Skeletal muscle cell (primary cell): ENCODE results near the gene IRF2BPL.
"Not testable (repeated sequence)": the region's sequence is repeated elsewhere in the genome, so short reads cannot be mapped to it uniquely, and the experiment has no call there.

Source experiments
- DNase-seq: peaks from one replicate; pipeline ENCODE4 v3.0.0-alpha.2; 2010; ENCODE audit warnings: low read depth
- H3K4me3 ChIP-seq: 2 replicates; pipeline ENCODE4 v1.5.1; 2011; ENCODE audit warnings: low read depth, mild to moderate bottlenecking, control low read depth, low read length, moderate library complexity

The IRF2BPL gene

DNA sequence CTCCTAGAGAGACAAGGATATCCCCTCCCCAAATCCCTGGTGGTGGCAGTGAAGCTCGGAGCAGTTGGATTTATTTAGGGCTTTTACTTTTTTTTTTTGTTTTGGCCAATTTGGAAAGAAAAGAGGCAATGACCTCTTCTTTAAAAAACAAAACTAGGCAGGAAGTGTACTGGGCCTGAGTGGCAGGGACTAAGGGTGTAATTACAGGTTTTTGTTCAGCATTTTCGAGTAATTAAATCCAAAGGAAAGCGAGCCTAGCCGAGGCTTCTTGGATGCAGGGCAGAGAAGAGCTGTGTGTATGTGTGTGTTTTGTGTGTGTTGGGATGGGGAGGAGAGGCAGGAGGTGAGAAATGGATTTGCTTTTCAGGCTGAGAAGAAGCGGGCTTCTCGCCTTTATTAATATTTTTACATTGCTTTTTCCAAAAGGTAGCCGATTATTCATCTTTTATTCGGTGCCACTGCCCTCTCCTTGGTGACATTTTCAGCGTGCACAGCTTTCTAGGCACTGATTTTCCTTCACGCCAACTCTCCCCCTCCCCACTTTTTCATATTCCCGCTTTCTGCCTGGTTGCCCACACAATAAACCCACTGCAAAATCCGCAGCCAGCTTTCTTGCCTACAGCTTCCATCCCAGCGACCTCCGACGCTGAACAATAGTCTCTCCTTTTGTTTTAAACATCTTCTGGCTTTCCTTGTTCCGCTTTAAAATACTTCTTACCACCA is 8.9 kb upstream of the IRF2BPL start:
- no peak overlapping the region for H3K4me3 ChIP-seq
- DNase-seq: no peak

GRCh38 chr14:77036484-77037214 is 8.1 kb upstream of the IRF2BPL start:
- no peak overlapping the region for H3K4me3 ChIP-seq
- DNase-seq: no peak

GRCh38 chr14:77035267-77035666 is 6.8 kb upstream of the IRF2BPL start:
- no peak overlapping the region for H3K4me3 ChIP-seq
- no peak for DNase-seq

- H3K4me3 ChIP-seq: peak overlapping the region; percentile 56
- DNase-seq: no peak
Observed at GRCh38 chr14:77033622-77034589, 5.4 kb upstream of the IRF2BPL start.

- H3K4me3 ChIP-seq: peak overlapping the region; percentile 56
- DNase-seq: peak; percentile 95
Observed at GRCh38 chr14:77032844-77033621, 4.5 kb upstream of the IRF2BPL start.

DNA sequence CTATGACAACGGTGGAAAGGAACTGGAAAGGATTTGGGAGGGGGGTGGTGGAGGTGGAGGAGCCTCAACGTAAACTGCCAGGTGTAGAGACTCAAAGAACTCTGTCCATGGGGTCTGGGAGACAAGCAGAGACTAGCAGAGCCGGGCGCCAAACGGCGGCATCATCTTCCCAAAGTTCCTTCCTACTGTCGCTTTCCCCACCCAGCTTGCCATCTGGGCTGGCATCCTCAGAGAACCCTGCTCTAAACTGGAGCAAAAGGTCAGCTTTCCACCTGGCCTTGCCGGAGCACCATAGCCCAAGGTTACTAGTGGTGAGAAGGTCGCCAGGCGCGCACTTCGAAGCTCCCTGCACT is 4.0 kb upstream of the IRF2BPL start:
- no peak for DNase-seq
- H3K4me3 ChIP-seq: peak overlapping the region; percentile 56

DNA sequence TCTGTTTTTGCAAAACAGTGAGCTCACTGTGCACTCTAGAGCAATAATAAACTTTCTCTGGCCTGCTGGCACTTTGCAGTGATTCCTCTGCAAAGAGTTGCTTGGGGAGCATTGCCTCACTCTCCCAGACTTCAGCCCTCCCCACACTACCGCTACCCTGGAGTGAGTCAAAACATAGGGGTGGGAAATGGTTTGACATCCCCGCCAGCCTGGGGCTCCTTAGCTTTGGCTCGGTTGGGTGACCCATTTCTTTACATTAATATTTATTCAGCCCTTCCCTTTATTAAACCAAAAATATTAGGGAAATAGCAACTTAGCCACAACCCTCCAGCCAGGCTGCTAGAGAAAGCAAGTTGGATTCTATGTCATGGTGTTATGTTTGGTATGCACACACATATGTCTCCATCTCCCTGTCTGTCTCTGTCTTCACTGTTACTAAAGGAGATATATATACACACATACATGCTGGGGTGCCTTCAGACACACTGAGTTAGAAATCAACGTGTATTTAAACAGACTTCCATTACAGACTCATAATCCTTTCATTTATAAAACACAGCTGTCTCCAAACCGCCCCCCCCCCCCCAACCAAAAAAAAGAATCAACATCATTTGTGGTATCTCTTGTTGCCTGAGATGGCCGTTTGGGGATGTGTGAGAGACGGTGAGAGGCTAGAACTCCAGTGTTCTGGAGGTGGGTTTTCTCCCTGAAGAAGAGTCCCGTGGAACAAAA is 3.4 kb upstream of the IRF2BPL start:
- no peak overlapping the region for H3K4me3 ChIP-seq
- no peak for DNase-seq

DNA sequence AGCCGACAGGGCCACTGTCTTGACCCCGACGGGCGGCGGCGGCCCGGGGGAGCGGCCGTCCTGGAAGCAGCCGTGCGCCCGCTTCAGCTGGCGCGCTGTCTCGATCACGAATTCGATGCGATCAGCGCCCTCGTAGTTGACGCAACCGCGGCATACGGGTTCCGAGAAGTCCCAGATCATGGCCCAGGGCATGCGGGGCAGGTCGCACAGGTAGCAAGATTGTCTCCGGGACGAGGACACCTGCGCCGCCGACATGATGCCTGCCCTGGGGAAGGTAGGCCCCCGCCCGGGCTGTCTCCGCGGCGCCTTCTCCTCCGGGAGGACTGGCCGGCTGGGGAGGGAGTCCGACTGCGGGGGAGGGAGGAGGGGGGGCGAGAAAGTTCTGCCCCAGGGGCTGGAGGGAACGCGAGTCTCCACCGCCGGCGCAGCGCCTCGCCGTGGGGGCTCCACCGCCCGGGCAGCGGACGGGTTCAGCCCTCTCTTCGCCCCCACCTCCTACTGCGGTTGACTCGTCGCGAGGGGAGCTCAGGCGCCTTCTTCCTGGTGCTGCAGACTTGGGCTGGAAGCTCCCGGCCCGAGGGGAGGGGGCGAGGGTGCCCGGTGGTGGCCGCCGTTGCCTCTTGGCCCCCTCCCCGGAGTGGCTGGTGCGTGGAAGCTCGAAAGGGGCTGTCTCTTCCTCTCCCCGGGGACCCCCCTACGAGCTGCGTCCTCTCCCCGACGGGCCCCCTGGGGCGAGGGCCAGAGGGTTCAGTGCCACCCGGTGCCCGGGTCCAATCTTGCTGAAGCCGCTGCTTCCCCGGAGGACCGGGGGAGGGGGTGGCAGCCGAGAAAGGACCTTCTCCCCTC is 747 bp downstream of the IRF2BPL start:
- no peak for DNase-seq
- peak overlapping the region; percentile 87 for H3K4me3 ChIP-seq

- no peak for DNase-seq
- H3K4me3 ChIP-seq: peak overlapping the region; percentile 87
Observed at GRCh38 chr14:77026930-77027537, 1.5 kb downstream of the IRF2BPL start.

- H3K4me3 ChIP-seq: peak overlapping the region; percentile 87
- DNase-seq: no peak
Observed at GRCh38 chr14:77026166-77026929, 2.2 kb downstream of the IRF2BPL start.

GRCh38 chr14:77025744-77026165 is 2.8 kb downstream of the IRF2BPL start:
- no peak for DNase-seq
- peak overlapping the region; percentile 87 for H3K4me3 ChIP-seq

DNA sequence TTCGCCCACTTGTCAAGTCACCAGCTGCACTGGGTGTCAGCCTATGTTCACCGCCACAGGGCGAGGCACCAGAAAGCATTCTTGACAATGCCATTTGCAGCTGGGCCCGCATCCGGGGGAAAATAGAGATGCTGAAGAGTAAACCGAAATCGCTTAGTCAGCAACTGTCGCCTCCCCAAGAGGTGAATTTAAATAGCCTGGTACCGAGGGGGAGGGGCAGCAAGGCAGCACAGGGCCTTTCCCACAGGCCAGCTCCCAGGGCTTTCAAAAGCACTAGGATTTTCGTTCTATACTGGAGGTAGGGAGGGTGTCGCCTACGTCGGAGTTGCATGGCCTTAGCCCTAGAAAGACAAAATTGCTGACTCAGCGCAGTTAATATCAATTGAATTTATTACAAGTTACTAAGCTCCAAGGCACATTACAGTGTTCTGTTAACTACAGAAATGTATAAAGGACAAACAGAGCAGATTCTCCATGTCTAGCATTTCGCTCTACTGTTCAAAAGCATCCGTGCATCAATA is 4.3 kb downstream of the IRF2BPL start:
- DNase-seq: no peak
- peak overlapping the region; percentile 87 for H3K4me3 ChIP-seq

DNA sequence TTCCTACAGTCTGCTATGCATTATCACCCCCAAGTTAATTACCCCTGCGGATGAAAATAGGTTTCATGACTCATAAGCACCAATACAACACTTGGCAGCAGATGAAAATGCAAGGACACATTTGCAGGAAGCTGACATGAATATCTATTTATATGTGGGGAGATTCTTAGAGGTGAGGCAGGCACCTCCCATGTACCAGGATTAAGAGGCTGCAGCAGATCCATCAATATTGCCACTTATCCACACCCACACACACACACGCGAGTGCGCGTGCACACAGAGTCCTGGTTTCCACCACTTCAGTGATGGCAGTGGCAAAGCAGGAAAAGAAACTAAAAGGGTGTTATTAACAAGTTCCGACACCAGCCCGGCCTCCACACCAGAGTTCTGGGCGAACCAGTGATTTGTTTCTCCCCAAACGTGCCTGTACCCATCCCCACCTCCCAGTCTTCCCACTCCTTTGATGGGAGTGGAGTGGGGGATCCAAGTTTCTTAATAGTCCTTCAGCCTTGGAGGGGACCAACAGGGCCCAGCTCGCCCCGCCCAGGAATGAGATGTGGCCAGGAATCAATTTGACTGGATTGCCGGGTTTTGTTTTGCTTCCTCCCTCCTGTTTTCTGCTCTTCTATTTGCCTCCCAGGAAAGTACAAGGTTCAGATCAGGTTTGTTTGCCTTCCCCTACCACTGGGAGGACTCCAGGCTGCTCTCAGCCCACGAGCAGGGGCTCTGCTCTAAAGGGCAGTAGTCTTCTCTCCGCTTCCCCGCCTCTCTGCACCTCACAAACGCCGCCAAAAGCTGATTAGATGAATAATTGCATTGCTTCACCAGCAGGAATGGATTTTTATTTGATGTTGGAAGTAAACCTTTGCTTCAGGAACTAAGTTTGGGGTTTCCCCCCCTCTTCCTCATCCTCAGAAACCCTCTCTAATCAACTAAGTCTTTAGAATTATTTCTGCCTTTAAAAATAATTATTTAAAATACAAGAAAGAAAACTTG is 5.2 kb downstream of the IRF2BPL start:
- DNase-seq: no peak
- H3K4me3 ChIP-seq: peak overlapping the region; percentile 87

DNA sequence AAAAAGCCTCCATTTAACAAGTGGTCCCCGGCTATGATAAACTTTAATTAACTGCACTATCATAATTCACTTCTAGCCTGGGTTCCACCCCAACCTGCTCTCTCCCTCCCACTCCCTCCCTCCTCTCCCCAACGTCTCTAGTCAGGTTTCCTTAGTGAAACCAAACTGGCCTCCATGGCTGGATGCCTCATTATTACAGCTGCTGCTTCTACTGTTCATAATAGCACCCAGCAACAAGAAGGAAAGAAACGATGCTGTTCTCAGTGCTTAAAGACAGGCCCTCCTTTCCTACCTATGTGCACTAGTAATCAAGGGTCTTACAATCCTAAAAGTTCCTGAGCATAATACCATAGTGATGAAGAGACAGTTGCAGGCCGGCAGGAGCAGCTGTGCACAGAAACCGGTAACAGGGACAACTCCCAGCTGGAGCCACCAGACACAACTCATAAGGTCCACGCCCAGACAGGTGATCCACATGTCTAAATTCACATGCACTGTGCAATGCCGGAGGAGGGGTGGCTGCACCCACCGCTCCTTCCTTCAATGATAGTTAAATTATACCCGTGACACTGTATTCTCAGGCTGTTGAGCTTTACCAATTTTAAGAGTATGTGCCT is 6.2 kb downstream of the IRF2BPL start:
- DNase-seq: no peak
- no peak overlapping the region for H3K4me3 ChIP-seq

DNA sequence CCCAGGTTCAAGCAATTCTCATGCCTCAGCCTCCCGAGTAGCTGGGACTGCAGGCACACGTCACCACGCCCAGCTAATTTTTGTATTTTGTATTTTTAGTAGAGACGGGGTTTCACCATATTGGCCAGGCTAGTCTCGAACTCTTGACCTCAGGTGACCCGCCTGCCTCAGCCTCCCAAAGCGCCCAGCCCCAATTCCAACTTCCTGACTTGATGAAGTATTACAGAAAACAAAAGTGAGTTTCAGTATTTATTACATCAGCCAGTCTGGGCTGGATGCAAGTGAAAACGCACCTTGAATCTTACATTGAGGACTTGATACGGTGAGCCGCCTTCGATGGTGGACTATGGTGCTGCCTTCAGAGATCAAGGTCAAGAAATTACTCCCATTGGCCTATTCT is 7.1 kb downstream of the IRF2BPL start:
- H3K4me3 ChIP-seq, DNase-seq: not testable (repeated sequence)
